Thyroid gland (tissue), 4 donors: ENCODE data around the gene GTF2F2.

Source experiments
- CTCF ChIP-seq, 6 experiments: fragments of 200-600 bp in 3 of 6; fragments of 450-650 bp in 3 of 6; sonication (generic) in 3 of 6; IDR thresholded peaks; one replicate each; pipeline ENCODE4 v1.5.1; 2016 to 2019; ENCODE audit warnings: antibody characterized with exemption in 6 of 6, mild to moderate bottlenecking in 2 of 6, inconsistent platforms in 1 of 6, moderate library complexity in 1 of 6
- POLR2A ChIP-seq, 2 donors: fragments of 450-650 bp; IDR thresholded peaks; one replicate each; pipeline ENCODE4 v1.6.1; 2017; ENCODE audit warnings: antibody characterized with exemption in 2 of 2, mild to moderate bottlenecking in 2 of 2, moderate library complexity in 1 of 2

GRCh38 chr13:45243077-45243476 lies 122.8 kb downstream of the GTF2F2 start:
- TF ChIP-seq POLR2A (IDR thresholded peaks at IDR 0.05) = no peak
- no peak for TF ChIP-seq CTCF (IDR thresholded peaks at IDR 0.05)
